T-helper 17 cell (primary cell): ENCODE measurements around the gene SDHA. TPM values are rescaled to one million over a fixed set of nuclear protein-coding genes. Genes with fewer than 3 reads are reported as not detected.
"Not testable (repeated sequence)": the region's sequence is repeated elsewhere in the genome, so short reads cannot be mapped to it uniquely, and the experiment has no call there.

Source experiments
- ATAC-seq: fragments of 150-1000 bp; cut with Tn5 transposase; 2 replicates; pipeline ENCODE4 v1.10.0; 2021; ENCODE audit warnings: mild to moderate bottlenecking, moderate library complexity
- DNase-seq, 3 donors: peaks; one replicate each; pipeline versions ENCODE4 v3.0.0 to v3.0.0-alpha.2; 2020 to 2021
- H3K9me3 ChIP-seq: one replicate; pipeline ENCODE4 v1.7.0; 2013; ENCODE audit warnings: low read length, mild to moderate bottlenecking; ENCODE audit not compliant: control insufficient read depth, poor library complexity, severe bottlenecking
- H3K27ac Mint-ChIP-seq: one replicate; pipeline ENCODE4 v1.8.0; 2022; ENCODE audit warnings: mild to moderate bottlenecking, moderate library complexity, mixed read lengths
- H3K27me3 Mint-ChIP-seq: one replicate; pipeline ENCODE4 v1.8.0; 2022; ENCODE audit warnings: mixed read lengths
- H3K36me3 Mint-ChIP-seq: one replicate; pipeline ENCODE4 v1.8.0; 2022; ENCODE audit warnings: low read depth, mixed read lengths
- H3K4me1 Mint-ChIP-seq: one replicate; pipeline ENCODE4 v1.8.0; 2022; ENCODE audit warnings: mild to moderate bottlenecking, mixed read lengths
- H3K4me3 Mint-ChIP-seq: one replicate; pipeline ENCODE4 v1.8.0; 2022; ENCODE audit warnings: mild to moderate bottlenecking, moderate library complexity, mixed read lengths
- total RNA-seq, 4 donors: library from RNA in 2 of 4; stranded (reverse) in 2 of 4; gene quantifications; one replicate each; pipeline ENCODE4 v1.2.3 and lab custom pipeline; 2022 to 2026

SDHA gene
- total RNA-seq, 2 donors from 2014 or later: 170 to 171 TPM

GRCh38 chr5:207599-207998, 10.5 kb upstream of the SDHA start:
- H3K36me3 Mint-ChIP-seq: peaks cover 10% of the 10 kb centered on the region
- no peaks in the 10 kb centered on the region for H3K27me3 Mint-ChIP-seq
- ATAC-seq: no peak
- H3K9me3 ChIP-seq: no peaks in the 10 kb centered on the region
- no peak overlapping the region for H3K4me3 Mint-ChIP-seq
- DNase-seq: no peak
- no peak overlapping the region for H3K27ac Mint-ChIP-seq
- H3K4me1 Mint-ChIP-seq: peaks cover 17% of the 10 kb centered on the region

- H3K36me3 Mint-ChIP-seq: peaks cover 9% of the 10 kb centered on the region
- H3K4me3 Mint-ChIP-seq: no peak overlapping the region
- ATAC-seq (no peak), DNase-seq (no peak)
- no peaks in the 10 kb centered on the region for H3K27me3 Mint-ChIP-seq
- H3K4me1 Mint-ChIP-seq: peaks cover 17% of the 10 kb centered on the region
- H3K9me3 ChIP-seq: no peaks in the 10 kb centered on the region
- H3K27ac Mint-ChIP-seq: no peak overlapping the region
Observed at GRCh38 chr5:208449-209114, 9.5 kb upstream of the SDHA start.

GRCh38 chr5:213803-214395, 4.2 kb upstream of the SDHA start:
- DNase-seq: no peak
- H3K4me3 Mint-ChIP-seq: no peak overlapping the region
- H3K27ac Mint-ChIP-seq: peak overlapping the region; percentile 21
- no peaks in the 10 kb centered on the region for H3K9me3 ChIP-seq
- H3K36me3 Mint-ChIP-seq: no peaks in the 10 kb centered on the region
- peaks cover 28% of the 10 kb centered on the region for H3K4me1 Mint-ChIP-seq
- no peaks in the 10 kb centered on the region for H3K27me3 Mint-ChIP-seq
- ATAC-seq: no peak

GRCh38 chr5:215256-215655, 2.9 kb upstream of the SDHA start:
- not testable (repeated sequence) for DNase-seq, H3K9me3 ChIP-seq, ATAC-seq, H3K36me3 Mint-ChIP-seq, H3K27me3 Mint-ChIP-seq, H3K27ac Mint-ChIP-seq
- Mint-ChIP-seq H3K4me1 (peaks cover 25% of the 10 kb centered on the region), H3K4me3 (peak overlapping the region; percentile 21)

- not testable (repeated sequence) for ATAC-seq, H3K36me3 Mint-ChIP-seq, H3K9me3 ChIP-seq, H3K27me3 Mint-ChIP-seq, DNase-seq, H3K4me3 Mint-ChIP-seq, H3K27ac Mint-ChIP-seq
- peaks cover 23% of the 10 kb centered on the region for H3K4me1 Mint-ChIP-seq
Observed at GRCh38 chr5:216076-216475, 2.0 kb upstream of the SDHA start.

- H3K9me3 ChIP-seq: no peaks in the 10 kb centered on the region
- H3K27me3 Mint-ChIP-seq: no peaks in the 10 kb centered on the region
- peak in 1 of 3 donors; percentile 20 for DNase-seq
- H3K27ac Mint-ChIP-seq: peak overlapping the region; percentile 96
- peak; percentile 13 for ATAC-seq
- no peaks in the 10 kb centered on the region for H3K36me3 Mint-ChIP-seq
- H3K4me3 Mint-ChIP-seq: peak overlapping the region; percentile 92
- peaks cover 38% of the 10 kb centered on the region for H3K4me1 Mint-ChIP-seq
Observed at GRCh38 chr5:218457-219291, 554 bp downstream of the SDHA start.

- no peak for DNase-seq
- no peaks in the 10 kb centered on the region for H3K36me3 Mint-ChIP-seq
- H3K9me3 ChIP-seq: no peaks in the 10 kb centered on the region
- H3K27me3 Mint-ChIP-seq: no peaks in the 10 kb centered on the region
- peak; percentile 24 for ATAC-seq
- peak overlapping the region; percentile 96 for H3K27ac Mint-ChIP-seq
- H3K4me1 Mint-ChIP-seq: peaks cover 33% of the 10 kb centered on the region
- peak overlapping the region; percentile 92 for H3K4me3 Mint-ChIP-seq
Observed at GRCh38 chr5:219460-219863, 1.3 kb downstream of the SDHA start.

GRCh38 chr5:219991-220390, 1.9 kb downstream of the SDHA start:
- Mint-ChIP-seq H3K4me3 (peak overlapping the region; percentile 92), H3K27me3 (no peaks in the 10 kb centered on the region), H3K27ac (peak overlapping the region; percentile 96), H3K4me1 (peaks cover 31% of the 10 kb centered on the region), H3K36me3 (no peaks in the 10 kb centered on the region)
- DNase-seq (no peak), ATAC-seq (peak; percentile 27)
- H3K9me3 ChIP-seq: no peaks in the 10 kb centered on the region

- ATAC-seq, H3K36me3 Mint-ChIP-seq, DNase-seq, H3K27me3 Mint-ChIP-seq, H3K9me3 ChIP-seq: not testable (repeated sequence)
- Mint-ChIP-seq H3K27ac (peak overlapping the region; percentile 96), H3K4me3 (peak overlapping the region; percentile 25), H3K4me1 (peaks cover 28% of the 10 kb centered on the region)
Observed at GRCh38 chr5:222951-223715, 5.0 kb downstream of the SDHA start.

- no peak for DNase-seq
- Mint-ChIP-seq H3K36me3 (peaks cover 9% of the 10 kb centered on the region), H3K27me3 (no peaks in the 10 kb centered on the region), H3K4me3 (no peak overlapping the region), H3K4me1 (peaks cover 28% of the 10 kb centered on the region), H3K27ac (peak overlapping the region; percentile 96)
- no peak for ATAC-seq
- H3K9me3 ChIP-seq: no peaks in the 10 kb centered on the region
Observed at GRCh38 chr5:223791-224190, 5.7 kb downstream of the SDHA start.

GRCh38 chr5:225334-225733, 7.2 kb downstream of the SDHA start:
- Mint-ChIP-seq H3K27me3 (no peaks in the 10 kb centered on the region), H3K4me1 (peaks cover 28% of the 10 kb centered on the region), H3K4me3 (no peak overlapping the region), H3K27ac (peak overlapping the region; percentile 29), H3K36me3 (peaks cover 10% of the 10 kb centered on the region)
- ATAC-seq (no peak), DNase-seq (no peak)
- no peaks in the 10 kb centered on the region for H3K9me3 ChIP-seq

- not testable (repeated sequence) for H3K9me3 ChIP-seq, H3K4me3 Mint-ChIP-seq, ATAC-seq, H3K27me3 Mint-ChIP-seq, DNase-seq
- peaks cover 10% of the 10 kb centered on the region for H3K36me3 Mint-ChIP-seq
- peaks cover 24% of the 10 kb centered on the region for H3K4me1 Mint-ChIP-seq
- H3K27ac Mint-ChIP-seq: peak overlapping the region; percentile 24
Observed at GRCh38 chr5:227375-227774, 9.3 kb downstream of the SDHA start.

- ATAC-seq: no peak
- DNase-seq: no peak
- Mint-ChIP-seq H3K27me3 (no peaks in the 10 kb centered on the region), H3K27ac (no peak overlapping the region), H3K4me1 (peaks cover 15% of the 10 kb centered on the region), H3K36me3 (peaks cover 12% of the 10 kb centered on the region), H3K4me3 (no peak overlapping the region)
- H3K9me3 ChIP-seq: no peaks in the 10 kb centered on the region
Observed at GRCh38 chr5:228886-229285, 10.8 kb downstream of the SDHA start.
